PC-3 (cell line): Measurements from ENCODE around the gene EEPD1. TPM values are rescaled to one million over a fixed set of nuclear protein-coding genes. Genes with fewer than 3 reads are reported as not detected.

Experiments used
- ATAC-seq: fragments of 200-7000 bp; cut with Tn5 transposase; 2 replicates; pipeline ENCODE4 v1.9.1; 2020; ENCODE audit warnings: mild to moderate bottlenecking, moderate library complexity
- BruUV-seq: library from RNA; stranded (reverse); fragments of 400-500 nt; replicated peaks from 2 replicates; lab custom pipeline; 2021; lab: Mats Ljungman, UMichigan
- CTCF ChIA-PET: fragments of 300-600 bp; sonication (Branson Sonifier 250); formaldehyde crosslinking; loops from one replicate; lab custom pipeline; 2022; ENCODE audit warnings: antibody characterized with exemption; lab: Charles Lee
- POLR2A ChIA-PET: fragments of 300-600 bp; sonication (Branson Sonifier 250); formaldehyde crosslinking; loops from one replicate; lab custom pipeline; 2022; ENCODE audit warnings: antibody characterized with exemption; ENCODE audit not compliant: unreplicated experiment; lab: Charles Lee
- DNase-seq: peaks from one replicate; pipeline ENCODE4 v3.0.0-alpha.2; 2015
- H2AFZ ChIP-seq: fragments of 300-600 bp; sonication (generic); 2 replicates; pipeline ENCODE4 v1.6.0; 2016; ENCODE audit warnings: antibody characterized with exemption, low read length
- H3F3A ChIP-seq: fragments of 300-600 bp; sonication (generic); one replicate; pipeline ENCODE4 v1.6.0; 2017; ENCODE audit warnings: antibody characterized with exemption, low read length, control low read depth, mild to moderate bottlenecking; ENCODE audit not compliant: unreplicated experiment
- H3K27ac ChIP-seq: fragments of 300-600 bp; sonication (generic); 2 replicates; pipeline ENCODE4 v1.5.1; 2016; ENCODE audit warnings: mild to moderate bottlenecking, low read length
- H3K27me3 ChIP-seq: fragments of 300-600 bp; sonication (generic); 2 replicates; pipeline ENCODE4 v1.6.1; 2016; ENCODE audit warnings: low read length, mixed read lengths
- H3K36me3 ChIP-seq: fragments of 300-600 bp; sonication (generic); 2 replicates; pipeline ENCODE4 v1.6.1; 2016; ENCODE audit warnings: low read depth, mixed run types, low read length, mixed read lengths
- H3K4me1 ChIP-seq: fragments of 300-600 bp; sonication (generic); 2 replicates; pipeline ENCODE4 v1.5.1; 2016; ENCODE audit warnings: low read length; ENCODE audit not compliant: insufficient read depth
- H3K4me2 ChIP-seq: fragments of 300-600 bp; sonication (generic); 2 replicates; pipeline ENCODE4 v1.6.0; 2016; ENCODE audit warnings: low read length
- H3K4me3 ChIP-seq: fragments of 300-600 bp; sonication (generic); 2 replicates; pipeline ENCODE4 v1.5.1; 2016; ENCODE audit warnings: mild to moderate bottlenecking, low read length, mixed read lengths
- H3K79me2 ChIP-seq: fragments of 300-600 bp; sonication (generic); 2 replicates; pipeline ENCODE4 v1.6.1; 2017; ENCODE audit warnings: low read length, mixed read lengths
- H3K9ac ChIP-seq: fragments of 300-600 bp; sonication (generic); 2 replicates; pipeline ENCODE4 v1.6.0; 2016; ENCODE audit warnings: mild to moderate bottlenecking, low read length
- H3K9me2 ChIP-seq: fragments of 300-600 bp; sonication (generic); replicated peaks from 2 replicates; pipeline ENCODE4 v1.6.1; 2016; ENCODE audit warnings: mixed run types, low read length, mixed read lengths
- H3K9me3 ChIP-seq: fragments of 300-600 bp; sonication (generic); 2 replicates; pipeline ENCODE4 v1.6.1; 2016; ENCODE audit warnings: low read length, mixed read lengths
- H4K20me1 ChIP-seq: fragments of 300-600 bp; sonication (generic); 2 replicates; pipeline ENCODE4 v1.6.1; 2016; ENCODE audit warnings: low read length, mixed read lengths
- EZH2 ChIP-seq: fragments of 300-600 bp; sonication (generic); IDR thresholded peaks from one replicate; pipeline ENCODE4 v1.6.1; 2017; ENCODE audit warnings: antibody characterized with exemption, mild to moderate bottlenecking, low read length; ENCODE audit not compliant: unreplicated experiment
- EZH2phosphoT487 ChIP-seq: fragments of 300-600 bp; sonication (generic); IDR thresholded peaks from 2 replicates; pipeline ENCODE4 v1.6.1; 2018; ENCODE audit warnings: mild to moderate bottlenecking, antibody characterized with exemption, low read length, borderline replicate concordance
- intact Hi-C: fragments of 100-400 bp; cut with micrococcal nuclease; formaldehyde crosslinking; loops from 2 replicates; pipeline ENCODE4 v1.9.0; 2023
- total RNA-seq: library from RNA; depleted of rRNA; stranded (reverse); fragments of >200 nt; gene quantifications from 2 replicates; pipeline ENCODE4 v1.2.3, GENCODE V29; 2014
- TF ChIP-seq, protein P1 (sequence below): fragments of 300-600 bp; sonication (generic); conservative IDR thresholded peaks from 2 replicates; pipeline ENCODE4 v1.5.1; 2017; ENCODE audit warnings: antibody characterized with exemption, low read depth, mild to moderate bottlenecking, low read length

EEPD1 gene
- total RNA-seq, 1 experiment from 2014 or later = 28.3 TPM

DNA sequence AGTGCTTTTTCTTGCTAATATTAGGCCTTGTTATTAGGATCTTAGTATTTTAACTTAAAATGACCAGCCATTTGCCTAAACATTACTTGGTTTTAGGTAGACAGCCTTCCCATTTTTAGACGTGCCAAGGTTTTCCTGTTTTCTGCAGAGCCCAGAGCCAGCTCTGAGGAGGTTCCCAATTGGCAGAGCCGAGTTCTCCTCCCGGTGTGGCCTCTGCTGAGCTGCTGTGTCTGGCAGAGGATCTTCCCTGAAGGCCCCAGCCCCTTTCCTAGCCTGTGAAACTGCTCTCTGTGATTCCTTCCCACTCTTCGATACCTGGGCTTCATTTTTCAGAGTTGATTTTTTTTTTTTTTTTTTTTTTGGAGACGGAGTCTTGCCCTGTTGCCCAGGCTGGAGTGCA lies 91.4 kb downstream of the EEPD1 start:
- Histone ChIP-seq H3K27ac (no peak overlapping the region), H3K9ac (no peak overlapping the region), H3K9me3 (no peaks in the 10 kb centered on the region), H3K27me3 (no peaks in the 10 kb centered on the region), H2AFZ (no peak overlapping the region), H3K4me2 (no peak overlapping the region), H4K20me1 (no peaks in the 10 kb centered on the region), H3K4me1 (no peaks in the 10 kb centered on the region), H3K4me3 (no peak overlapping the region), H3K36me3 (no peaks in the 10 kb centered on the region), H3F3A (no peaks in the 10 kb centered on the region), H3K9me2 (no peaks in the 10 kb centered on the region), H3K79me2 (no peaks in the 10 kb centered on the region)
- intact Hi-C loops = no loop called here
- ATAC-seq (no peak), DNase-seq (no peak)
- ChIA-PET CTCF (no interaction called here), POLR2A (no interaction called here)
- TF ChIP-seq EZH2phosphoT487 = no peak
- no peak for TF ChIP-seq EZH2
- TF ChIP-seq, protein P1, sequence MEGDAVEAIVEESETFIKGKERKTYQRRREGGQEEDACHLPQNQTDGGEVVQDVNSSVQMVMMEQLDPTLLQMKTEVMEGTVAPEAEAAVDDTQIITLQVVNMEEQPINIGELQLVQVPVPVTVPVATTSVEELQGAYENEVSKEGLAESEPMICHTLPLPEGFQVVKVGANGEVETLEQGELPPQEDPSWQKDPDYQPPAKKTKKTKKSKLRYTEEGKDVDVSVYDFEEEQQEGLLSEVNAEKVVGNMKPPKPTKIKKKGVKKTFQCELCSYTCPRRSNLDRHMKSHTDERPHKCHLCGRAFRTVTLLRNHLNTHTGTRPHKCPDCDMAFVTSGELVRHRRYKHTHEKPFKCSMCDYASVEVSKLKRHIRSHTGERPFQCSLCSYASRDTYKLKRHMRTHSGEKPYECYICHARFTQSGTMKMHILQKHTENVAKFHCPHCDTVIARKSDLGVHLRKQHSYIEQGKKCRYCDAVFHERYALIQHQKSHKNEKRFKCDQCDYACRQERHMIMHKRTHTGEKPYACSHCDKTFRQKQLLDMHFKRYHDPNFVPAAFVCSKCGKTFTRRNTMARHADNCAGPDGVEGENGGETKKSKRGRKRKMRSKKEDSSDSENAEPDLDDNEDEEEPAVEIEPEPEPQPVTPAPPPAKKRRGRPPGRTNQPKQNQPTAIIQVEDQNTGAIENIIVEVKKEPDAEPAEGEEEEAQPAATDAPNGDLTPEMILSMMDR = no peak
- BruUV-seq = no TSS peak

DNA sequence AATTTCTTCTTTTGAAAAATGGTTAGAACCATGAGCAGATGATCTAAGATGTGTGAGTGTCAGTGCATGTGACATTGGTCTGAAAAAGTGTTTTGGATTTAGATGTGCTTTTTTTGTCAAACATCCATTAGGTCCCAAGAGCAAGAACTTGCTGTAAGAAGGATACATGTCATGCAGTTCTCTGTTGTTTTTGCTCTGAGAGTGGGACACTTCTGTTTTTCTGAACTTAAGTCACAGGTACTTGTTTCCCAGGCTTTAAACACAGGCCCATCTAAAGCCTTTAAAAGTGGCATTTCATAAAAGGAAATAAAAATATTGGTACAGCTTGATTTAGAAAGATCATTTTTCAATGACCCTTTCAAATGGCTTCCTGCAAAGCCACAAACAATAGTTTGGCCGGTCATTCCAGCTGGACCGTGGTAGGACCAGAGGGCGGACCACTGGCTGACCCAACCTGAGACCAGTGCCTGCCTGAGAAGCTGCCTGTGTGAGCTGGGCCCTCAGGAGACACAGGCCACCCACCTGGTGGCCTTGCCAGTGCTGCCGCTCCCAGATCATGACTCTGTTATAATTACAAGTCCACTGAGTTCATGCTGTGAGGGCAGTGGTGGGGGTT lies 92.7 kb downstream of the EEPD1 start:
- H3K9me3 ChIP-seq = no peaks in the 10 kb centered on the region
- no peaks in the 10 kb centered on the region for H3K27me3 ChIP-seq
- H4K20me1 ChIP-seq = no peaks in the 10 kb centered on the region
- TF ChIP-seq, protein P1 = no peak
- TF ChIP-seq EZH2phosphoT487 (no peak), EZH2 (no peak)
- no peak overlapping the region for H2AFZ ChIP-seq
- no peak for ATAC-seq
- CTCF ChIA-PET = no interaction called here
- POLR2A ChIA-PET = no interaction called here
- no peaks in the 10 kb centered on the region for H3K4me1 ChIP-seq
- H3K9me2 ChIP-seq = no peaks in the 10 kb centered on the region
- no TSS peak for BruUV-seq
- no peak for DNase-seq
- intact Hi-C loops = no loop called here
- no peak overlapping the region for H3K27ac ChIP-seq
- no peaks in the 10 kb centered on the region for H3F3A ChIP-seq
- H3K4me3 ChIP-seq = no peak overlapping the region
- H3K4me2 ChIP-seq = no peak overlapping the region
- no peaks in the 10 kb centered on the region for H3K36me3 ChIP-seq
- H3K9ac ChIP-seq = no peak overlapping the region
- H3K79me2 ChIP-seq = no peaks in the 10 kb centered on the region

DNA sequence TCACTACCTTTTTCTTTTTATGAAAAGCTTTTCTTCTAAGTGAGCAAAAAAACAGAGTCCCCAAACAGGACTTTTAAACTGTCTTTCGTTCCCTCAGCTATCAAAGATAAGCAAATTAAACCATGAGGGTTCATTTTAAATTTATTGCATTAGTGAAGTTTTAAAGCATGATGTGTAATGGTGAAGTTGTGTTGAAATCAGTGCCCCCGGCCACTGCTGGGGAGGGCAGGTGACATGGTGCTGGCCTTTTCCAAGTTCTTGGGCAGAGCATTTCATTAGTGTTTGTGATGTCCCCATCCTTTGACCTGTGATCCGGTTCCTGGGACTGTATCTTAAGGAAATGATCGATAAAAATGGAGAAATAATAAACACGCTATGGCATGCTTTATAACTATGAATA lies 96.0 kb downstream of the EEPD1 start:
- intact Hi-C loops = no loop called here
- Histone ChIP-seq H3K36me3 (no peaks in the 10 kb centered on the region), H3K9ac (no peak overlapping the region), H3K9me2 (no peaks in the 10 kb centered on the region), H3K27ac (no peak overlapping the region), H2AFZ (no peak overlapping the region), H3K4me2 (no peak overlapping the region), H3K79me2 (no peaks in the 10 kb centered on the region), H3F3A (no peaks in the 10 kb centered on the region), H3K9me3 (no peaks in the 10 kb centered on the region), H3K4me3 (no peak overlapping the region), H4K20me1 (no peaks in the 10 kb centered on the region), H3K4me1 (no peaks in the 10 kb centered on the region), H3K27me3 (no peaks in the 10 kb centered on the region)
- BruUV-seq = no TSS peak
- DNase-seq (no peak), ATAC-seq (no peak)
- POLR2A ChIA-PET = no interaction called here
- no peak for TF ChIP-seq EZH2
- CTCF ChIA-PET = interaction anchor here (0.6 kb wide), 1 partner anchor 133 kb away, joined by 4 read pairs; no protein-coding TSS in a partner anchor
